Cardiac fibroblast (primary cell): Measurements from ENCODE around the gene AP5S1.

Experiments used
- DNase-seq, 2 donors: peaks; one replicate each; pipeline versions ENCODE4 v3.0.0 to v3.0.0-alpha.2; 2010; ENCODE audit warnings: low read depth in 2 of 2
- H3K4me3 ChIP-seq, 2 donors: replicated peaks in 1 of 2; 1 replicate in 1 of 2; 2 replicates in 1 of 2; pipeline ENCODE4 v1.5.1; 2011; ENCODE audit warnings: low read depth in 2 of 2, low read length in 2 of 2, mild to moderate bottlenecking in 2 of 2, moderate library complexity in 1 of 2
- TF ChIP-seq, protein P1 (sequence below): IDR thresholded peaks from one replicate; pipeline ENCODE4 v1.5.1; 2011; ENCODE audit warnings: low read depth, mild to moderate bottlenecking, low read length, inconsistent platforms

The AP5S1 gene

DNA sequence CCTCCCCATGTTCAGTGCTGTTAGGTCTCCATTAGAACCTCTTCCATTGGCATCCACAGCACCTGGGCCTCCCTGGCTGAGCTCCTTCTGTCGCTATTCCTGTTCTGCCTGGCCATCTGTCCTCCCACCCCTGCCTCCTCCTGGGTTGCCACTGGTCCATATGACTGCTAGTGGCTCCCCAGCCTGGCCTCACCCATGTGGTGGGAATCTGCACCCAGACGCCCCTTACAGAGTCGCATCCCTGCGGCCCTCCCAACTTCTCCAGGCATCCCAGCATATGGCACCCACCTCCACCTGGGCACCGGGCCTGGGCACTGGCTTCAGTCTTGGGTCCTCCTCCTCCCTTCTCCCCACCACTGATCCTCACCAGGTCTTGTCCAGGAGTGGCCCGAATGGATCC, 16.5 kb upstream of the AP5S1 start:
- no peak overlapping the region for H3K4me3 ChIP-seq
- DNase-seq, result no peak
- TF ChIP-seq, protein P1, sequence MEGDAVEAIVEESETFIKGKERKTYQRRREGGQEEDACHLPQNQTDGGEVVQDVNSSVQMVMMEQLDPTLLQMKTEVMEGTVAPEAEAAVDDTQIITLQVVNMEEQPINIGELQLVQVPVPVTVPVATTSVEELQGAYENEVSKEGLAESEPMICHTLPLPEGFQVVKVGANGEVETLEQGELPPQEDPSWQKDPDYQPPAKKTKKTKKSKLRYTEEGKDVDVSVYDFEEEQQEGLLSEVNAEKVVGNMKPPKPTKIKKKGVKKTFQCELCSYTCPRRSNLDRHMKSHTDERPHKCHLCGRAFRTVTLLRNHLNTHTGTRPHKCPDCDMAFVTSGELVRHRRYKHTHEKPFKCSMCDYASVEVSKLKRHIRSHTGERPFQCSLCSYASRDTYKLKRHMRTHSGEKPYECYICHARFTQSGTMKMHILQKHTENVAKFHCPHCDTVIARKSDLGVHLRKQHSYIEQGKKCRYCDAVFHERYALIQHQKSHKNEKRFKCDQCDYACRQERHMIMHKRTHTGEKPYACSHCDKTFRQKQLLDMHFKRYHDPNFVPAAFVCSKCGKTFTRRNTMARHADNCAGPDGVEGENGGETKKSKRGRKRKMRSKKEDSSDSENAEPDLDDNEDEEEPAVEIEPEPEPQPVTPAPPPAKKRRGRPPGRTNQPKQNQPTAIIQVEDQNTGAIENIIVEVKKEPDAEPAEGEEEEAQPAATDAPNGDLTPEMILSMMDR, result no peak

DNA sequence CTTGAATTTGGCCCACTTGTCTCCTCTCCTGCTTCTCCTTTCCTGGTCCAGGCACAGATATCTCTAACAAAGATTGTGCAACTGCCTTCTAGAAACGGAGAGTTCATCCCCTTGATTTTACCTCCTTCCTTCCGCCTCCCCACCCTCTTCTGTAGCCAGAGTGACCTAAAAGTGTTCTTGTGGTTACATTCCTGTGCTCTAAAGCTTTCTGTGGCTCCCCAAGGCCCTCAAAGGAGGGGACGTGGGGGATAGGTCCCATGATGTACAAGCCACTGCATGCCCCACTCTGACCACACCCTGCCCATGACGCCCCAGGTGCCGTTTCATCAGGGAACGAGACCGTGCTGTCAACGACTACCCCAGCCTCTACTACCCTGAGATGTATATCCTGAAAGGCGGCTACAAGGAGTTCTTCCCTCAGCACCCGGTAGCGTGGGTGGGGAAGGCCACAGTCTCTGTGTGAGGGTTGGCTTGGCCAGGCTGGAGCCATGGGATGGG, 16.0 kb upstream of the AP5S1 start:
- TF ChIP-seq, protein P1, result no peak
- H3K4me3 ChIP-seq, result no peak overlapping the region
- no peak for DNase-seq

DNA sequence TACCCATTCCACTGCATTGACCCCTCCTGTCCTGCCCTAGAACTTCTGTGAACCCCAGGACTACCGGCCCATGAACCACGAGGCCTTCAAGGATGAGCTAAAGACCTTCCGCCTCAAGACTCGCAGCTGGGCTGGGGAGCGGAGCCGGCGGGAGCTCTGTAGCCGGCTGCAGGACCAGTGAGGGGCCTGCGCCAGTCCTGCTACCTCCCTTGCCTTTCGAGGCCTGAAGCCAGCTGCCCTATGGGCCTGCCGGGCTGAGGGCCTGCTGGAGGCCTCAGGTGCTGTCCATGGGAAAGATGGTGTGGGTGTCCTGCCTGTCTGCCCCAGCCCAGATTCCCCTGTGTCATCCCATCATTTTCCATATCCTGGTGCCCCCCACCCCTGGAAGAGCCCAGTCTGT, 15.6 kb upstream of the AP5S1 start:
- no peak overlapping the region for H3K4me3 ChIP-seq
- no peak for DNase-seq
- TF ChIP-seq, protein P1, result no peak

DNA sequence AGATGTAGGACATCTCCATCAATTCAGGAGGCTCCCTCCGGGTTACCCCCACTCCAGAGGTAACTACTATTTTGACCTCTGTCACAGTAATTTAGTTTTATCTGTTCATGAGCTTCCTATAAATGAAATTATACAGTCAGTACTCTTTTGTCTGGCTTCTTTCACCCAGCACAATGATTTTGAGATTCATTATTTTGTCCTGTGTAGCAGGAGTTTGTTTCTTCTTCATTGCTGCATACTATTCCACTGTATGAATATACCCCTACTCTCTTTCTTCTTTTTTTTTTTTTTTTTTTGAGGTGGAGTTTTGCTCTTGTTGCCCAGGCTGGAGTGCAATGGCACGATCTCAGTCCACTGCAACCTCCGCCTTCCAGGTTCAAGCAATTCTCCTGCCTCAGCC, 11.8 kb upstream of the AP5S1 start:
- DNase-seq, result no peak
- TF ChIP-seq, protein P1, result no peak
- no peak overlapping the region for H3K4me3 ChIP-seq

DNA sequence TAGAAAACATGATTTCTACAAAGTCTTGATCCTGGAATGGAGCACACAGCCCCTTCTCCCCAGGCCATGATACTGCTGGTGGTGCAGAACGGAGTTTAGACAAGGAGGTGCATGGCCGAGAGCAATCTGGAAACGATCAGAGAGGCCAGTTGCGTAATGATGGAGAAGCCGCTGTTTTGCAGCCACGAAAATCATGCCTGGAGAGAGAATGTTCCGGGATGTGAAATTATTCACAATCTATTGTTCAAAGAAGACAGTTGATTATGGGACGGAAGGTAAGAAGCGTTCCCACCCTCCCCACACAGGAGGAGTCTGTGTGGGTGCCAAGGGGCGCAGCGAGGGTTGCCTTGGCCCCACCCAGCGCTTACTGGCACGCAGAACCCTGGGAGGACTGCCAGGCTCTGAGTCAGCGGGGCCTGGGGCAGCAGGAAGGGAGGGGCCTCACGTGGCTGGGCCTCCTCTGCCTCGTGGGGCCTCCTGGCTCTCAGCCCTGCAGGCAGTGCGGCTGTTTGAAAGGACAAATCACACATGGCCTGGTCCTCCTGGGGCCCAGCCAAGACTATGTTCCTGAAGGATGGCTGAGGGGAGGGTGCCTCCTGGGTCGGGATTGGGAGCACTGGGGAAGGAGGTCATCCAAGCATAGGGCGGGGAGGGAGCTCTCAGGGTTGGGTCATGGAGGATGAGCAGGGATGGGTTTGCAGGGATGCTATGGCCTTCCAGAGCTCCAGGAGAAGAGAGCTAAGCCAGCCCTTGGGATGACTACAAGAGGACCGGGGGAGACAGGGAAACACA, 8.7 kb upstream of the AP5S1 start:
- H3K4me3 ChIP-seq, result peak overlapping the region; percentile 37 to 48
- peak; percentile 100 for DNase-seq
- TF ChIP-seq, protein P1, result no peak

DNA sequence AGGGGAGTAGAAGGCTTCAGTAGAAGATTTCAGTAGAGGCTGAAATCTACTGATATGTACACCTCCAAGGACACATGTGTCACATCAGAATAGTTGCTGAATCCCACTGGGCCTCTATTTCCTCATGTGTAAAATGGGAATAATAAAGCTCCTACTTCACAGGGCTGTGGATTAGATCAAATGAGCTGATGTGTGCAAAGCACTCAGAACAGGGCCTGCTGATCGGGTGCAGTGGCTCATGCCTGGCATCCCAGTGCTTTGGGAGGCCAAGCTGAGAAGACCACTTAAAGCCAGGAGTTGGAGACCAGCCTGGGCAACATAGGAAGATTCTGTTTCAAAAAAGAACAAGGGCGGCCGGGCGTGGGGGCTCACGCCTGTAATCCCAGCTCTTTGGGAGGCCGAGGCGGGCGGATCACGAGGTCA, 8.1 kb upstream of the AP5S1 start:
- H3K4me3 ChIP-seq, result no peak overlapping the region

More for the DNA sequence above, 8.1 kb upstream of the AP5S1 start:
- DNase-seq, result no peak
- TF ChIP-seq, protein P1, result no peak
